HCT116 (cell line): ENCODE results near the gene SFTPB. TPM values are rescaled to one million over a fixed set of nuclear protein-coding genes. Genes with fewer than 3 reads are reported as not detected.

Experiments used
- ATAC-seq: fragments of 200-7000 bp; cut with Tn5 transposase; 2 replicates; pipeline ENCODE4 v1.9.1; 2020; ENCODE audit warnings: mild to moderate bottlenecking, moderate library complexity
- BruUV-seq: library from RNA; stranded (reverse); fragments of 400-500 nt; replicated peaks from 2 replicates; lab custom pipeline; 2021; lab: Mats Ljungman, UMichigan
- CTCF ChIA-PET: fragments of 300-600 bp; sonication (Branson Sonifier 250); formaldehyde crosslinking; loops from one replicate; lab custom pipeline; 2021; ENCODE audit warnings: antibody characterized with exemption; lab: Charles Lee
- POLR2A ChIA-PET: fragments of 300-600, 350-600 bp; sonication (Branson Sonifier 250); formaldehyde crosslinking; loops from one replicate; lab custom pipeline; 2021; ENCODE audit warnings: antibody characterized with exemption; lab: Charles Lee
- RAD21 ChIA-PET, 2 experiments: fragments of 300-600 bp; sonication (Branson Sonifier 250); formaldehyde crosslinking; loops; one replicate each; lab custom pipeline; 2023; ENCODE audit warnings: low total read pairs in 2 of 2; ENCODE audit not compliant: uncharacterized antibody in 2 of 2, unreplicated experiment in 2 of 2, low non-redundant PET in 1 of 2; lab: Charles Lee
- DNase-seq: peaks from one replicate; pipeline ENCODE4 v3.0.0-alpha.2; 2010; ENCODE audit warnings: low read depth, low spot score
- H2AFZ ChIP-seq: fragments of 200-600 bp; shearing (Covaris generic), sonication (generic); 2 replicates; pipeline ENCODE4 v1.6.1; 2017; ENCODE audit warnings: low read depth, mixed run types, mixed read lengths, antibody characterized with exemption, low read length; ENCODE audit not compliant: poor library complexity, severe bottlenecking
- H3K27ac ChIP-seq: 2 replicates; pipeline ENCODE4 v1.5.1; 2012; ENCODE audit warnings: low read depth, low read length
- H3K27me3 ChIP-seq: fragments of 200-600 bp; sonication (generic); 2 replicates; pipeline ENCODE4 v1.6.1; 2016; ENCODE audit warnings: mixed run types, low read length, mixed read lengths; ENCODE audit not compliant: insufficient read depth
- H3K36me3 ChIP-seq, 2 experiments: fragments of 200-500 bp in 1 of 2; fragments of 200-600 bp in 1 of 2; sonication (Bioruptor generic) in 1 of 2; sonication (generic) in 1 of 2; 2 replicates each; pipeline versions ENCODE4 v1.5.1 to v1.6.1; 2014 to 2016; ENCODE audit warnings: low read length in 2 of 2, inconsistent platforms in 1 of 2, mixed read lengths in 1 of 2, mixed run types in 1 of 2; ENCODE audit not compliant: insufficient read depth in 2 of 2, control insufficient read depth in 1 of 2
- H3K4me1 ChIP-seq, 2 experiments: fragments of 200-600 bp in 1 of 2; sonication (generic) in 1 of 2; 2 replicates each; pipeline versions ENCODE4 v1.5.1 to v1.6.1; 2012 to 2017; ENCODE audit warnings: low read length in 2 of 2, inconsistent platforms in 1 of 2, mild to moderate bottlenecking in 1 of 2, mixed read lengths in 1 of 2, mixed run types in 1 of 2, moderate library complexity in 1 of 2; ENCODE audit not compliant: insufficient read depth in 2 of 2, control insufficient read depth in 1 of 2
- H3K4me2 ChIP-seq: fragments of 200-600 bp; sonication (generic); 2 replicates; pipeline ENCODE4 v1.6.1; 2017; ENCODE audit warnings: mixed run types, low read length, mixed read lengths
- H3K4me3 ChIP-seq, 2 experiments: fragments of 200-600 bp in 1 of 2; sonication (generic) in 1 of 2; replicated peaks in 1 of 2; 2 replicates each; pipeline ENCODE4 v1.5.1; 2011 to 2016; ENCODE audit warnings: low read length in 2 of 2, control low read depth in 1 of 2, low read depth in 1 of 2, mild to moderate bottlenecking in 1 of 2, mixed read lengths in 1 of 2, mixed run types in 1 of 2
- H3K79me2 ChIP-seq: fragments of 200-600 bp; sonication (generic); 2 replicates; pipeline ENCODE4 v1.6.1; 2017; ENCODE audit warnings: mild to moderate bottlenecking, mixed run types, low read length, moderate library complexity, mixed read lengths; ENCODE audit not compliant: insufficient read depth
- H3K9ac ChIP-seq: fragments of 200-600 bp; sonication (generic); 2 replicates; pipeline ENCODE4 v1.6.1; 2016; ENCODE audit warnings: low read length, mixed read lengths
- H3K9me2 ChIP-seq: fragments of 200-600 bp; sonication (generic), shearing (Covaris generic); 2 replicates; pipeline ENCODE4 v1.6.1; 2017; ENCODE audit warnings: mixed run types, mild to moderate bottlenecking, moderate library complexity; ENCODE audit not compliant: insufficient read depth
- H3K9me3 ChIP-seq, 2 experiments: fragments of 200-500 bp in 1 of 2; fragments of 200-600 bp in 1 of 2; sonication (Bioruptor generic) in 1 of 2; sonication (generic) in 1 of 2; 2 replicates each; pipeline ENCODE4 v1.6.1; 2014 to 2017; ENCODE audit warnings: low read length in 2 of 2, mixed read lengths in 2 of 2, inconsistent platforms in 1 of 2, low read depth in 1 of 2, mild to moderate bottlenecking in 1 of 2, mixed run types in 1 of 2, moderate library complexity in 1 of 2; ENCODE audit not compliant: control insufficient read depth in 1 of 2, insufficient read depth in 1 of 2
- H4K20me1 ChIP-seq: fragments of 200-600 bp; sonication (generic), shearing (Covaris generic); 2 replicates; pipeline ENCODE4 v1.6.1; 2017; ENCODE audit warnings: mixed run types, mild to moderate bottlenecking, moderate library complexity; ENCODE audit not compliant: insufficient read depth
- CBX3 ChIP-seq: IDR thresholded peaks from 2 replicates; pipeline ENCODE4 v1.6.1; 2012; ENCODE audit warnings: low read depth
- CEBPB ChIP-seq: IDR thresholded peaks from 2 replicates; pipeline ENCODE4 v1.6.1; 2012; ENCODE audit warnings: low read depth
- ELF1 ChIP-seq: IDR thresholded peaks from 2 replicates; pipeline ENCODE4 v1.6.1; 2012; ENCODE audit warnings: low read depth, borderline replicate concordance
- EZH2 ChIP-seq: fragments of 200-600 bp; sonication (generic); IDR thresholded peaks from 2 replicates; pipeline ENCODE4 v1.6.1; 2017; ENCODE audit warnings: antibody characterized with exemption, mixed run types
- FOSL1 ChIP-seq: IDR thresholded peaks from 2 replicates; pipeline ENCODE4 v1.6.1; 2012; ENCODE audit warnings: low read depth
- JUND ChIP-seq: IDR thresholded peaks from 2 replicates; pipeline ENCODE4 v1.6.1; 2012
- POLR2A ChIP-seq: IDR thresholded peaks from 2 replicates; pipeline ENCODE4 v1.7.0; 2011; ENCODE audit warnings: borderline replicate concordance; ENCODE audit not compliant: insufficient read depth, insufficient read length; ENCODE audit errors: extremely low read depth
- POLR2AphosphoS5 ChIP-seq: IDR thresholded peaks from 2 replicates; pipeline ENCODE4 v1.6.1; 2011; ENCODE audit warnings: mild to moderate bottlenecking, low read depth, low read length, moderate library complexity
- SIN3A ChIP-seq: IDR thresholded peaks from 2 replicates; pipeline ENCODE4 v1.6.1; 2012; ENCODE audit warnings: low read depth
- SP1 ChIP-seq: IDR thresholded peaks from 2 replicates; pipeline ENCODE4 v1.6.1; 2012; ENCODE audit warnings: low read depth
- SRF ChIP-seq: IDR thresholded peaks from 2 replicates; pipeline ENCODE4 v1.6.1; 2012; ENCODE audit warnings: low read depth
- YY1 ChIP-seq: IDR thresholded peaks from 2 replicates; pipeline ENCODE4 v1.6.1; 2011; ENCODE audit warnings: low read length, low read depth, moderate library complexity, mild to moderate bottlenecking; ENCODE audit not compliant: insufficient replicate concordance; ENCODE audit errors: extremely low read depth
- ZNF274 ChIP-seq: fragments of 200-500 bp; sonication (Bioruptor generic); IDR thresholded peaks from 2 replicates; pipeline ENCODE4 v1.6.1; 2014; ENCODE audit warnings: mild to moderate bottlenecking, low read depth, low read length, inconsistent platforms
- intact Hi-C: fragments of 100-400 bp; cut with micrococcal nuclease; formaldehyde crosslinking; loops from 2 replicates; pipeline ENCODE4 v1.10.0; 2022
- total RNA-seq: library from RNA; stranded (reverse); gene quantifications from one replicate; pipeline ENCODE4 v1.2.1, GENCODE V29; 2021; ENCODE audit not compliant: unreplicated experiment
- TF ChIP-seq, protein P1 (sequence below): IDR thresholded peaks from 2 replicates; pipeline ENCODE4 v1.6.1; 2012
- TF ChIP-seq, protein P2 (sequence below), 3 experiments: fragments of 200-600 bp in 1 of 3; sonication (generic) in 1 of 3; IDR thresholded peaks in 2 of 3; conservative IDR thresholded peaks in 1 of 3; 2 replicates each; pipeline ENCODE4 v1.5.1; 2012 to 2017; ENCODE audit warnings: low read depth in 2 of 3, low read length in 2 of 3, antibody characterized with exemption in 1 of 3, borderline replicate concordance in 1 of 3, control low read depth in 1 of 3, mild to moderate bottlenecking in 1 of 3, mixed read lengths in 1 of 3, mixed run types in 1 of 3, moderate library complexity in 1 of 3; ENCODE audit not compliant: insufficient read depth in 1 of 3
- TF ChIP-seq, protein P3 (sequence below): IDR thresholded peaks from 2 replicates; pipeline ENCODE4 v1.6.1; 2012
- TF ChIP-seq, protein P4 (sequence below): IDR thresholded peaks from 2 replicates; pipeline ENCODE4 v1.6.1; 2011; ENCODE audit warnings: mild to moderate bottlenecking, low read length, moderate library complexity; ENCODE audit not compliant: insufficient replicate concordance; ENCODE audit errors: extremely low read depth

SFTPB gene
- total RNA-seq, 1 experiment from 2014 or later, result 13.3 TPM

DNA sequence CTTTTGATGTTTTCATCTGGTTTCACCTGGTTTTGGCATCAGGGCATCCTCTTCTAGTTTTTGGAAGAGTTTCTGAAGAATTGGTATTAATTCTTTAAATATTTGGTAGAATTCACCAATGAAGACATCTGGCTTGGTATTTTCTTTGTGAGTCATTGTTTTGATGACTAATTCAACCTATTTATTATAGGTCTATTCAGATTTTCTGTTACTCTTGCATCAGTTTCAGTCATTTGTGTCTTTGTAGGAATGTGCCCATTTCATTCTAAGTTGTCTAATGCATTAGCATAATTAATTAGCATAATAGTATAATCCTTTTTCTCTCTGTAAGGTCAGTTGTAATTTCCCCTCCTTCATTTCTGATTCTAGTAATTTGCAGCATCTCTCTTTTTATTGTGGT, 34.2 kb upstream of the SFTPB start:
- no peaks in the 10 kb centered on the region for H3K9me3 ChIP-seq
- intact Hi-C loops, result no loop called here
- no peak for ATAC-seq

More for the DNA sequence above, 34.2 kb upstream of the SFTPB start:
- H3K27me3 ChIP-seq, result no peaks in the 10 kb centered on the region
- no peak overlapping the region for H3K4me3 ChIP-seq
- H3K9ac ChIP-seq, result no peak overlapping the region
- TF ChIP-seq ELF1 (no peak), SP1 (peak; percentile 66), POLR2AphosphoS5 (no peak), EZH2 (no peak), CEBPB (peak; percentile 85), SRF (peak; percentile 58), JUND (peak; percentile 90), CBX3 (0 out of 2 replicates have a peak, but pooled peaks have one; percentile 21), POLR2A (no peak), YY1 (no peak), FOSL1 (peak; percentile 97), SIN3A (no peak), ZNF274 (no peak)
- TF ChIP-seq, protein P1, sequence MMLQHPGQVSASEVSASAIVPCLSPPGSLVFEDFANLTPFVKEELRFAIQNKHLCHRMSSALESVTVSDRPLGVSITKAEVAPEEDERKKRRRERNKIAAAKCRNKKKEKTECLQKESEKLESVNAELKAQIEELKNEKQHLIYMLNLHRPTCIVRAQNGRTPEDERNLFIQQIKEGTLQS, result peak; percentile 62; the same call in 1 of the 2 replicates
- TF ChIP-seq, protein P2, sequence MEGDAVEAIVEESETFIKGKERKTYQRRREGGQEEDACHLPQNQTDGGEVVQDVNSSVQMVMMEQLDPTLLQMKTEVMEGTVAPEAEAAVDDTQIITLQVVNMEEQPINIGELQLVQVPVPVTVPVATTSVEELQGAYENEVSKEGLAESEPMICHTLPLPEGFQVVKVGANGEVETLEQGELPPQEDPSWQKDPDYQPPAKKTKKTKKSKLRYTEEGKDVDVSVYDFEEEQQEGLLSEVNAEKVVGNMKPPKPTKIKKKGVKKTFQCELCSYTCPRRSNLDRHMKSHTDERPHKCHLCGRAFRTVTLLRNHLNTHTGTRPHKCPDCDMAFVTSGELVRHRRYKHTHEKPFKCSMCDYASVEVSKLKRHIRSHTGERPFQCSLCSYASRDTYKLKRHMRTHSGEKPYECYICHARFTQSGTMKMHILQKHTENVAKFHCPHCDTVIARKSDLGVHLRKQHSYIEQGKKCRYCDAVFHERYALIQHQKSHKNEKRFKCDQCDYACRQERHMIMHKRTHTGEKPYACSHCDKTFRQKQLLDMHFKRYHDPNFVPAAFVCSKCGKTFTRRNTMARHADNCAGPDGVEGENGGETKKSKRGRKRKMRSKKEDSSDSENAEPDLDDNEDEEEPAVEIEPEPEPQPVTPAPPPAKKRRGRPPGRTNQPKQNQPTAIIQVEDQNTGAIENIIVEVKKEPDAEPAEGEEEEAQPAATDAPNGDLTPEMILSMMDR (IDR thresholded peaks at IDR 0.05 in 2 of 3, conservative IDR thresholded peaks at IDR 0.05 in 1 of 3; ENCODE audit: borderline replicate concordance in 1 of 3, insufficient read depth in 1 of 3, low read depth in 2 of 3, low read length in 2 of 3), result no peak
- TF ChIP-seq, protein P3, sequence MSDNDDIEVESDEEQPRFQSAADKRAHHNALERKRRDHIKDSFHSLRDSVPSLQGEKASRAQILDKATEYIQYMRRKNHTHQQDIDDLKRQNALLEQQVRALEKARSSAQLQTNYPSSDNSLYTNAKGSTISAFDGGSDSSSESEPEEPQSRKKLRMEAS, result no peak
- TF ChIP-seq, protein P4, sequence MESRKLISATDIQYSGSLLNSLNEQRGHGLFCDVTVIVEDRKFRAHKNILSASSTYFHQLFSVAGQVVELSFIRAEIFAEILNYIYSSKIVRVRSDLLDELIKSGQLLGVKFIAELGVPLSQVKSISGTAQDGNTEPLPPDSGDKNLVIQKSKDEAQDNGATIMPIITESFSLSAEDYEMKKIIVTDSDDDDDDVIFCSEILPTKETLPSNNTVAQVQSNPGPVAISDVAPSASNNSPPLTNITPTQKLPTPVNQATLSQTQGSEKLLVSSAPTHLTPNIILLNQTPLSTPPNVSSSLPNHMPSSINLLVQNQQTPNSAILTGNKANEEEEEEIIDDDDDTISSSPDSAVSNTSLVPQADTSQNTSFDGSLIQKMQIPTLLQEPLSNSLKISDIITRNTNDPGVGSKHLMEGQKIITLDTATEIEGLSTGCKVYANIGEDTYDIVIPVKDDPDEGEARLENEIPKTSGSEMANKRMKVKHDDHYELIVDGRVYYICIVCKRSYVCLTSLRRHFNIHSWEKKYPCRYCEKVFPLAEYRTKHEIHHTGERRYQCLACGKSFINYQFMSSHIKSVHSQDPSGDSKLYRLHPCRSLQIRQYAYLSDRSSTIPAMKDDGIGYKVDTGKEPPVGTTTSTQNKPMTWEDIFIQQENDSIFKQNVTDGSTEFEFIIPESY, result no peak
- TF ChIP-seq, all 23 proteins: peak for 7
- Histone ChIP-seq H3K27ac (no peak overlapping the region), H3K36me3 (no peaks in the 10 kb centered on the region), H3K4me2 (peak overlapping the region; percentile 52), H3K9me2 (no peaks in the 10 kb centered on the region), H3K79me2 (no peaks in the 10 kb centered on the region), H2AFZ (no peak overlapping the region), H4K20me1 (no peaks in the 10 kb centered on the region), H3K4me1 (peaks cover 17 to 34% of the 10 kb centered on the region in 2 experiments)
- no TSS peak for BruUV-seq
- no peak for DNase-seq
- CTCF ChIA-PET, result no interaction called here
- POLR2A ChIA-PET, result no interaction called here
- RAD21 ChIA-PET, result no interaction called here
